Liver (tissue), 9 donors: ENCODE data around the gene RASL11A. TPM values are rescaled to one million over a fixed set of nuclear protein-coding genes. Genes with fewer than 3 reads are reported as not detected.

ENCODE experiments used
- DNase-seq: peaks from one replicate; pipeline ENCODE4 v3.0.0-alpha.2; 2017; ENCODE audit warnings: low spot score
- H3K27ac ChIP-seq, 2 donors: one replicate each; pipeline ENCODE4 v1.7.0; 2013; ENCODE audit warnings: inconsistent platforms in 2 of 2, low read length in 2 of 2, control low read depth in 1 of 2, low read depth in 1 of 2, mild to moderate bottlenecking in 1 of 2
- H3K27me3 ChIP-seq, 4 donors: one replicate each; pipeline versions ENCODE4 v1.6.1 to v1.7.0; 2013; ENCODE audit warnings: low read length in 3 of 4, inconsistent platforms in 1 of 4, mild to moderate bottlenecking in 1 of 4, moderate library complexity in 1 of 4; ENCODE audit not compliant: control insufficient read depth in 4 of 4, insufficient read depth in 4 of 4
- H3K36me3 ChIP-seq, 4 donors: one replicate each; pipeline versions ENCODE4 v1.6.1 to v1.7.0; 2013; ENCODE audit warnings: low read length in 3 of 4, mild to moderate bottlenecking in 3 of 4, low read depth in 1 of 4, moderate library complexity in 1 of 4; ENCODE audit not compliant: control insufficient read depth in 4 of 4, insufficient read depth in 3 of 4
- H3K4me1 ChIP-seq, 4 donors: one replicate each; pipeline versions ENCODE4 v1.6.1 to v1.7.0; 2013; ENCODE audit warnings: low read length in 3 of 4, mild to moderate bottlenecking in 3 of 4, moderate library complexity in 1 of 4; ENCODE audit not compliant: control insufficient read depth in 4 of 4, insufficient read depth in 4 of 4
- H3K4me3 ChIP-seq, 3 donors: one replicate each; pipeline versions ENCODE4 v1.6.1 to v1.7.0; 2013; ENCODE audit warnings: low read length in 3 of 3, control low read depth in 1 of 3, low read depth in 1 of 3, mild to moderate bottlenecking in 1 of 3
- H3K9ac ChIP-seq, 2 donors: one replicate each; pipeline ENCODE4 v1.7.0; 2013; ENCODE audit warnings: low read length in 2 of 2, mild to moderate bottlenecking in 2 of 2, moderate library complexity in 2 of 2, control low read depth in 1 of 2, low read depth in 1 of 2
- H3K9me3 ChIP-seq, 4 donors: one replicate each; pipeline versions ENCODE4 v1.6.1 to v1.7.0; 2013; ENCODE audit warnings: low read length in 3 of 4; ENCODE audit not compliant: control insufficient read depth in 4 of 4
- ATF3 ChIP-seq: IDR thresholded peaks from 2 replicates; pipeline ENCODE4 v1.6.1; 2016; ENCODE audit warnings: antibody characterized with exemption
- EGR1 ChIP-seq, 2 donors: IDR thresholded peaks; 2 replicates each; pipeline ENCODE4 v1.6.1; 2016 to 2018; ENCODE audit warnings: antibody characterized with exemption in 2 of 2, low read depth in 2 of 2
- FOXA1 ChIP-seq: IDR thresholded peaks from 2 replicates; pipeline ENCODE4 v1.6.1; 2016; ENCODE audit warnings: antibody characterized with exemption
- FOXA2 ChIP-seq: IDR thresholded peaks from 2 replicates; pipeline ENCODE4 v1.6.1; 2016; ENCODE audit warnings: antibody characterized with exemption
- HNF4A ChIP-seq, 2 donors: conservative IDR thresholded peaks; 2 replicates each; pipeline ENCODE4 v1.6.1; 2016; ENCODE audit warnings: antibody characterized with exemption in 2 of 2, mild to moderate bottlenecking in 2 of 2
- MAX ChIP-seq: IDR thresholded peaks from 2 replicates; pipeline ENCODE4 v1.6.1; 2016; ENCODE audit warnings: antibody characterized with exemption
- NR2F2 ChIP-seq: IDR thresholded peaks from 2 replicates; pipeline ENCODE4 v1.6.1; 2016; ENCODE audit warnings: antibody characterized with exemption
- RAD21 ChIP-seq, 2 donors: IDR thresholded peaks; 2 replicates each; pipeline ENCODE4 v1.6.1; 2016; ENCODE audit warnings: antibody characterized with exemption in 2 of 2, mild to moderate bottlenecking in 2 of 2
- REST ChIP-seq: IDR thresholded peaks from 2 replicates; pipeline ENCODE4 v1.6.1; 2016; ENCODE audit warnings: antibody characterized with exemption, mild to moderate bottlenecking
- RXRA ChIP-seq, 2 donors: IDR thresholded peaks; 2 replicates each; pipeline ENCODE4 v1.6.1; 2017 to 2018; ENCODE audit warnings: antibody characterized with exemption in 2 of 2, mild to moderate bottlenecking in 1 of 2
- SP1 ChIP-seq: IDR thresholded peaks from 2 replicates; pipeline ENCODE4 v1.6.1; 2018; ENCODE audit warnings: antibody characterized with exemption, mild to moderate bottlenecking
- TAF1 ChIP-seq: conservative IDR thresholded peaks from 2 replicates; pipeline ENCODE4 v1.6.1; 2016; ENCODE audit warnings: antibody characterized with exemption, mild to moderate bottlenecking
- YY1 ChIP-seq: IDR thresholded peaks from 2 replicates; pipeline ENCODE4 v1.6.1; 2016; ENCODE audit warnings: antibody characterized with exemption, mild to moderate bottlenecking
- ZBTB33 ChIP-seq: IDR thresholded peaks from 2 replicates; pipeline ENCODE4 v1.6.1; 2016; ENCODE audit warnings: antibody characterized with exemption
- WGBS: extraction: QIAGEN DNeasy Blood & Tissue Kit; methylation state at CpG from one replicate; pipeline ENCODE4 v1.1.7; 2013; 5-methylcytosine and 5-hydroxymethylcytosine counted together
- polyA plus RNA-seq, 2 donors: library from polyadenylated mRNA; stranded (reverse) in 1 of 2; unstranded in 1 of 2; fragments of 200-250 nt in 1 of 2; fragments of >200 nt in 1 of 2; fragmentation: Nextera tagmentation in 1 of 2; extraction: Ambion mirVana in 1 of 2; gene quantifications; one replicate each; pipeline versions ENCODE4 v1.2.1 to v1.2.3, GENCODE V29; 2013 to 2015
- total RNA-seq, 2 donors: library from RNA; depleted of rRNA; stranded (reverse); fragments of >200 nt; gene quantifications; one replicate each; pipeline ENCODE4 v1.2.3, GENCODE V29; 2014
- donor health status: healthy.
- donor health status: healthy.
- donor health status: healthy.
- donor health status: healthy.
- donor health status: healthy.

The RASL11A gene
- total and polyA plus RNA-seq, 4 donors: 2.5 to 5.6 (median 4.0) TPM

GRCh38 chr13:27293076-27293691 lies 22.6 kb downstream of the RASL11A start:
- Histone ChIP-seq H3K36me3 (no peaks in the 10 kb centered on the region), H3K27ac (no peak overlapping the region), H3K9ac (no peak overlapping the region), H3K4me3 (no peak overlapping the region), H3K4me1 (no peaks in the 10 kb centered on the region), H3K9me3 (no peaks in the 10 kb centered on the region), H3K27me3 (no peaks in the 10 kb centered on the region)
- TF ChIP-seq SP1 (no peak), RAD21 (IDR thresholded peaks at IDR 0.05) (no peak), RXRA (IDR thresholded peaks at IDR 0.05) (no peak), FOXA1 (no peak), REST (no peak), YY1 (no peak)
- WGBS: 76% methylated on average over 8 of the region's 8 CpGs
- no peak for DNase-seq

GRCh38 chr13:27293873-27294515 lies 23.4 kb downstream of the RASL11A start:
- H3K4me3 ChIP-seq: no peak overlapping the region
- no peaks in the 10 kb centered on the region for H3K27me3 ChIP-seq
- no peak for DNase-seq
- WGBS: 69% methylated on average over 4 of the region's 4 CpGs
- H3K9ac ChIP-seq: no peak overlapping the region
- peaks cover 0 to 7% (median under 1%) of the 10 kb centered on the region in 4 donors for H3K4me1 ChIP-seq
- no peaks in the 10 kb centered on the region for H3K9me3 ChIP-seq
- H3K27ac ChIP-seq: no peak overlapping the region
- TF ChIP-seq EGR1 (IDR thresholded peaks at IDR 0.05; ENCODE audit: low read depth in 2 of 2): no peak
- TF ChIP-seq ZBTB33: no peak
- TF ChIP-seq YY1: no peak
- TF ChIP-seq MAX: no peak
- TF ChIP-seq FOXA2: no peak
- TF ChIP-seq ATF3: no peak
- TF ChIP-seq SP1: no peak
- TF ChIP-seq NR2F2: no peak
- TF ChIP-seq HNF4A (conservative IDR thresholded peaks at IDR 0.05): no peak
- no peak for TF ChIP-seq TAF1
- no peaks in the 10 kb centered on the region for H3K36me3 ChIP-seq
